K562 (cell line): ENCODE measurements around the gene GPR4. TPM values are rescaled to one million over a fixed set of nuclear protein-coding genes. Genes with fewer than 3 reads are reported as not detected.

ENCODE experiments used
- ADNP ChIP-seq: fragments of 200-800 bp; sonication (Bioruptor generic); IDR thresholded peaks from 2 replicates; pipeline ENCODE4 v1.6.1; 2016; ENCODE audit warnings: missing genetic modification characterization, missing compliant biosample characterization
- ARHGAP35 ChIP-seq: fragments of 450-650 bp; IDR thresholded peaks from 2 replicates; pipeline ENCODE4 v1.6.1; 2018; ENCODE audit not compliant: partially characterized antibody
- BCOR ChIP-seq: fragments of 450-650 bp; IDR thresholded peaks from 2 replicates; pipeline ENCODE4 v1.6.1; 2016
- BRD9 ChIP-seq: fragments of 450-650 bp; IDR thresholded peaks from 2 replicates; pipeline ENCODE4 v1.6.1; 2018; ENCODE audit warnings: low read depth; ENCODE audit not compliant: partially characterized antibody
- CXXC5 ChIP-seq: fragments of 250-450 bp; sonication (Bioruptor Pico); IDR thresholded peaks from 2 replicates; pipeline ENCODE4 v1.8.0; 2022; ENCODE audit warnings: inconsistent platforms, mild to moderate bottlenecking, moderate library complexity
- E2F4 ChIP-seq: sonication (generic); formaldehyde crosslinking; IDR thresholded peaks from 2 replicates; pipeline ENCODE4 v1.8.0; 2022; ENCODE audit warnings: mild to moderate bottlenecking, low read depth, missing genetic modification reagents
- ELF2 ChIP-seq: fragments of 250-450 bp; sonication (Bioruptor Pico); IDR thresholded peaks from 2 replicates; pipeline ENCODE4 v1.5.0; 2021; ENCODE audit warnings: mild to moderate bottlenecking
- FOXJ2 ChIP-seq: fragments of 200-800 bp; sonication (Bioruptor generic); IDR thresholded peaks from 2 replicates; pipeline ENCODE4 v1.6.1; 2016; ENCODE audit warnings: missing genetic modification characterization, missing compliant biosample characterization
- IRF9 ChIP-seq: fragments of 450-650 bp; IDR thresholded peaks from 2 replicates; pipeline ENCODE4 v1.6.1; 2016; ENCODE audit warnings: missing biosample characterization, missing genetic modification characterization
- KAT2B ChIP-seq: IDR thresholded peaks from one replicate; pipeline ENCODE4 v1.6.1; 2012; ENCODE audit warnings: low read depth, mild to moderate bottlenecking, control low read depth, inconsistent platforms, low read length, moderate library complexity
- L3MBTL2 ChIP-seq: fragments of 450-650 bp; IDR thresholded peaks from 2 replicates; pipeline ENCODE4 v1.6.1; 2016; ENCODE audit warnings: mild to moderate bottlenecking, moderate library complexity
- MNT ChIP-seq, 2 experiments: fragments of 450-650 bp; conservative IDR thresholded peaks; 2 replicates each; pipeline ENCODE4 v1.6.1; 2017; ENCODE audit warnings: mild to moderate bottlenecking in 2 of 2, moderate library complexity in 2 of 2
- MTA1 ChIP-seq: fragments of 450-650 bp; IDR thresholded peaks from 2 replicates; pipeline ENCODE4 v1.6.1; 2017; ENCODE audit warnings: borderline replicate concordance
- PATZ1 ChIP-seq: fragments of 250-450 bp; sonication (Bioruptor Pico); IDR thresholded peaks from 2 replicates; pipeline ENCODE4 v1.5.0; 2020; ENCODE audit warnings: mild to moderate bottlenecking, borderline replicate concordance
- PKNOX1 ChIP-seq: fragments of 450-650 bp; IDR thresholded peaks from 2 replicates; pipeline ENCODE4 v1.6.1; 2016
- PTTG1 ChIP-seq: fragments of 450-650 bp; IDR thresholded peaks from 2 replicates; pipeline ENCODE4 v1.6.1; 2016; ENCODE audit warnings: low read depth, mild to moderate bottlenecking, missing genetic modification characterization, missing compliant biosample characterization
- RBFOX2 ChIP-seq: fragments of 200-400 bp; formaldehyde crosslinking; IDR thresholded peaks from 2 replicates; pipeline ENCODE4 v1.6.1; 2017; ENCODE audit warnings: low read depth, mild to moderate bottlenecking, low read length, moderate library complexity
- RNF219 ChIP-seq: fragments of 250-450 bp; sonication (Bioruptor Pico); IDR thresholded peaks from 2 replicates; pipeline ENCODE4 v1.5.0; 2022; ENCODE audit warnings: mild to moderate bottlenecking
- ZFX ChIP-seq: sonication (generic); formaldehyde crosslinking; IDR thresholded peaks from 2 replicates; pipeline ENCODE4 v1.8.0; 2022; ENCODE audit warnings: mild to moderate bottlenecking, missing genetic modification reagents, moderate library complexity
- ZNF134 ChIP-seq: fragments of 250-450 bp; sonication (Bioruptor Pico); conservative IDR thresholded peaks from 2 replicates; pipeline ENCODE4 v1.4.0; 2020
- ZNF197 ChIP-seq: fragments of 200-800 bp; sonication (Bioruptor generic); IDR thresholded peaks from 2 replicates; pipeline ENCODE4 v1.6.1; 2016; ENCODE audit warnings: low read depth, missing genetic modification characterization, missing compliant biosample characterization
- polyA plus RNA-seq, 8 experiments: library from polyadenylated mRNA; depleted of rRNA in 4 of 8; stranded (reverse) in 5 of 8; unstranded in 3 of 8; fragments of >200 nt; fragmentation: Nextera tagmentation in 2 of 8; fragmentation: Illumina TruSeq in 1 of 8; extraction: Ambion mirVana in 2 of 8; extraction: Trizol in 1 of 8; gene quantifications; 2 replicates each; pipeline versions ENCODE4 v1.2.1 to v1.2.3, GENCODE V29; 2011 to 2014; ENCODE audit warnings: inconsistent platforms in 1 of 8, missing spikeins in 1 of 8
- total RNA-seq, 7 experiments: library from RNA; depleted of rRNA in 6 of 7; stranded (reverse); fragments of >200 nt in 6 of 7; fragmentation: Illumina TruSeq in 2 of 7; extraction: Trizol in 2 of 7; gene quantifications; 2 replicates each; pipeline versions ENCODE4 v1.2.1 to v1.2.3, GENCODE V29; 2011 to 2021; ENCODE audit warnings: low replicate concordance in 1 of 7

Gene GPR4
- total and polyA plus RNA-seq, 9 of the 15 experiments (the other 6 are each of a cell fraction or from before 2014, with no cell fraction given): 0.03 to 0.09 (median 0.04) TPM; not detected in 5

- TF ChIP-seq MNT (conservative IDR thresholded peaks at IDR 0.05) (no peak), ELF2 (no peak), FOXJ2 (tag) (no peak), BCOR (no peak), PKNOX1 (no peak), PATZ1 (CRISPR knock-in tag) (no peak), KAT2B (no peak), ADNP (tag) (no peak), ZFX (CRISPR knock-in tag) (no peak), MTA1 (no peak), BRD9 (no peak), ZNF134 (no peak), E2F4 (no peak), PTTG1 (tag) (peak; percentile 61), IRF9 (0 out of 2 replicates have a peak, but pooled peaks have one; percentile 13), ZNF197 (CRISPR knock-in tag) (no peak), CXXC5 (CRISPR knock-in tag) (peak; percentile 54), ARHGAP35 (no peak), L3MBTL2 (peak; percentile 44; the same call in 1 of the 2 replicates), RNF219 (no peak), RBFOX2 (no peak)
Measured at GRCh38 chr19:45587873-45588272, 14.1 kb downstream of the GPR4 start (continued).
